HG03442 (cell line): Measurements from ENCODE around the gene CLCN4.
A peak's percentile ranks its signal among the peaks of the same experiment; 100 is the strongest.

Experiments used
- ATAC-seq: cut with Tn5 transposase; IDR thresholded peaks from one replicate; pipeline ENCODE4 v1.9.1; 2021; ENCODE audit warnings: mild to moderate bottlenecking, moderate library complexity; ENCODE audit not compliant: unreplicated experiment

The CLCN4 gene

GRCh38 chrX:10166248-10166716, 9.5 kb downstream of the CLCN4 start:
- no peak for ATAC-seq

GRCh38 chrX:10166731-10167151, 10.0 kb downstream of the CLCN4 start:
- ATAC-seq = no peak

- peak; percentile 86 for ATAC-seq
Measured at GRCh38 chrX:10167573-10167972, 10.8 kb downstream of the CLCN4 start.

- no peak for ATAC-seq
Measured at GRCh38 chrX:10168226-10168625, 11.5 kb downstream of the CLCN4 start.

GRCh38 chrX:10169175-10169574, 12.4 kb downstream of the CLCN4 start:
- no peak for ATAC-seq

GRCh38 chrX:10171249-10171648, 14.5 kb downstream of the CLCN4 start:
- no peak for ATAC-seq

GRCh38 chrX:10172877-10173276, 16.1 kb downstream of the CLCN4 start:
- ATAC-seq = no peak

GRCh38 chrX:10173331-10173900, 16.6 kb downstream of the CLCN4 start:
- no peak for ATAC-seq

- ATAC-seq = no peak
Measured at GRCh38 chrX:10174051-10174450, 17.3 kb downstream of the CLCN4 start.

GRCh38 chrX:10174810-10175209, 18.0 kb downstream of the CLCN4 start:
- ATAC-seq = no peak

GRCh38 chrX:10175319-10175871, 18.6 kb downstream of the CLCN4 start:
- no peak for ATAC-seq

GRCh38 chrX:10176121-10177003, 19.6 kb downstream of the CLCN4 start:
- peak; percentile 86 for ATAC-seq

GRCh38 chrX:10177004-10177396, 20.2 kb downstream of the CLCN4 start:
- ATAC-seq = no peak

GRCh38 chrX:10177601-10178000, 20.8 kb downstream of the CLCN4 start:
- no peak for ATAC-seq

- no peak for ATAC-seq
Measured at GRCh38 chrX:10178866-10179463, 22.2 kb downstream of the CLCN4 start.

GRCh38 chrX:10183760-10184159, 27.0 kb downstream of the CLCN4 start:
- ATAC-seq = no peak

GRCh38 chrX:10184411-10184810, 27.6 kb downstream of the CLCN4 start:
- no peak for ATAC-seq

- no peak for ATAC-seq
Measured at GRCh38 chrX:10186355-10186754, 29.6 kb downstream of the CLCN4 start.

GRCh38 chrX:10187421-10187820, 30.6 kb downstream of the CLCN4 start:
- ATAC-seq = no peak

- ATAC-seq = peak; percentile 79
Measured at GRCh38 chrX:10189317-10190268, 32.8 kb downstream of the CLCN4 start.
